Panc1 (cell line): ENCODE results near the gene IFIT1B.

Experiments
- POLR2AphosphoS5 ChIP-seq: IDR thresholded peaks from 2 replicates; pipeline ENCODE4 v1.6.1; 2012; ENCODE audit warnings: mild to moderate bottlenecking, low read depth, low read length, moderate library complexity
- TCF7L2 ChIP-seq: IDR thresholded peaks from 2 replicates; pipeline ENCODE4 v1.6.1; 2011; ENCODE audit warnings: mild to moderate bottlenecking, low read depth, low read length, inconsistent platforms

DNA sequence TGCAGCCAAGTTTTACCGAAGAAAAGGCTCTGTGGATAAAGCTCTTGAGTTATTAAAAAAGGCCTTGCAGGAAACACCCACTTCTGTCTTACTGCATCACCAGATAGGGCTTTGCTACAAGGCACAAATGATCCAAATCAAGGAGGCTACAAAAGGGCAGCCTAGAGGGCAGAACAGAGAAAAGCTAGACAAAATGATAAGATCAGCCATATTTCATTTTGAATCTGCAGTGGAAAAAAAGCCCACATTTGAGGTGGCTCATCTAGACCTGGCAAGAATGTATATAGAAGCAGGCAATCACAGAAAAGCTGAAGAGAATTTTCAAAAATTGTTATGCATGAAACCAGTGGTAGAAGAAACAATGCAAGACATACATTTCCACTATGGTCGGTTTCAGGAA is 25.2 kb downstream of the IFIT1B start:
- TF ChIP-seq TCF7L2, result no peak
- TF ChIP-seq POLR2AphosphoS5, result no peak
